ENCODE data around the gene EXOC6.

The EXOC6 gene

GRCh38 chr10:92829786-92830377 lies 18.4 kb upstream of the EXOC6 start:
- H3K9ac ChIP-seq (ENCODE audit: insufficient read length): no peak overlapping the region
- H3K36me3 ChIP-seq (ENCODE audit: insufficient read depth, low read length): no peaks in the 10 kb centered on the region
- DNase-seq (ENCODE audit: low read depth, low spot score): no peak
- H3K27ac ChIP-seq: no peak overlapping the region
- no peaks in the 10 kb centered on the region for H3K9me3 ChIP-seq (ENCODE audit: low read depth, low read length)
- no peak overlapping the region for H3K4me3 ChIP-seq
- TF ChIP-seq POLR2AphosphoS5 (IDR thresholded peaks at IDR 0.05; ENCODE audit: borderline replicate concordance, low read depth, low read length) (no peak), EZH2 (IDR thresholded peaks at IDR 0.05) (no peak), FOXP2 (optimal IDR thresholded peaks at IDR 0.05; ENCODE audit: control extremely low read depth, extremely low read length, insufficient read depth) (no peak)

- peak; percentile 34 for DNase-seq (ENCODE audit: low read depth, low spot score)
- TF ChIP-seq EZH2 (IDR thresholded peaks at IDR 0.05) (no peak), POLR2AphosphoS5 (IDR thresholded peaks at IDR 0.05; ENCODE audit: borderline replicate concordance, low read depth, low read length) (no peak), FOXP2 (optimal IDR thresholded peaks at IDR 0.05; ENCODE audit: control extremely low read depth, extremely low read length, insufficient read depth) (no peak)
- no peaks in the 10 kb centered on the region for H3K9me3 ChIP-seq (ENCODE audit: low read depth, low read length)
- H3K4me3 ChIP-seq: peak overlapping the region; percentile 30; the same call in 1 of the 2 replicates
- no peaks in the 10 kb centered on the region for H3K36me3 ChIP-seq (ENCODE audit: insufficient read depth, low read length)
- H3K27ac ChIP-seq: no peak overlapping the region
- no peak overlapping the region for H3K9ac ChIP-seq (ENCODE audit: insufficient read length)
Observed at GRCh38 chr10:92830478-92831389, 17.6 kb upstream of the EXOC6 start.

GRCh38 chr10:92832121-92832520 lies 16.2 kb upstream of the EXOC6 start:
- H3K4me3 ChIP-seq: no peak overlapping the region
- no peak for DNase-seq (ENCODE audit: low read depth, low spot score)
- H3K9me3 ChIP-seq (ENCODE audit: low read depth, low read length): no peaks in the 10 kb centered on the region
- no peak overlapping the region for H3K9ac ChIP-seq (ENCODE audit: insufficient read length)
- H3K27ac ChIP-seq: no peak overlapping the region
- no peak for TF ChIP-seq EZH2 (IDR thresholded peaks at IDR 0.05)
- no peaks in the 10 kb centered on the region for H3K36me3 ChIP-seq (ENCODE audit: insufficient read depth, low read length)

- no peaks in the 10 kb centered on the region for H3K9me3 ChIP-seq (ENCODE audit: low read depth, low read length)
- no peak overlapping the region for H3K4me3 ChIP-seq
- no peaks in the 10 kb centered on the region for H3K36me3 ChIP-seq (ENCODE audit: insufficient read depth, low read length)
- TF ChIP-seq FOXP2 (optimal IDR thresholded peaks at IDR 0.05; ENCODE audit: control extremely low read depth, extremely low read length, insufficient read depth) (no peak), POLR2AphosphoS5 (IDR thresholded peaks at IDR 0.05; ENCODE audit: borderline replicate concordance, low read depth, low read length) (no peak), EZH2 (IDR thresholded peaks at IDR 0.05) (no peak)
- H3K27ac ChIP-seq: no peak overlapping the region
- no peak overlapping the region for H3K9ac ChIP-seq (ENCODE audit: insufficient read length)
- no peak for DNase-seq (ENCODE audit: low read depth, low spot score)
Observed at GRCh38 chr10:92832998-92833650, 15.2 kb upstream of the EXOC6 start.

- DNase-seq (ENCODE audit: low read depth, low spot score): no peak
- no peaks in the 10 kb centered on the region for H3K9me3 ChIP-seq (ENCODE audit: low read depth, low read length)
- no peak overlapping the region for H3K4me3 ChIP-seq
- no peak for TF ChIP-seq EZH2 (IDR thresholded peaks at IDR 0.05)
- TF ChIP-seq FOXP2 (optimal IDR thresholded peaks at IDR 0.05; ENCODE audit: control extremely low read depth, extremely low read length, insufficient read depth): no peak
- no peak for TF ChIP-seq POLR2AphosphoS5 (IDR thresholded peaks at IDR 0.05; ENCODE audit: borderline replicate concordance, low read depth, low read length)
- no peak overlapping the region for H3K27ac ChIP-seq
- no peaks in the 10 kb centered on the region for H3K36me3 ChIP-seq (ENCODE audit: insufficient read depth, low read length)
- H3K9ac ChIP-seq (ENCODE audit: insufficient read length): no peak overlapping the region
Observed at GRCh38 chr10:92834331-92834730, 14.0 kb upstream of the EXOC6 start.

GRCh38 chr10:92834986-92835385 lies 13.3 kb upstream of the EXOC6 start:
- no peak for DNase-seq (ENCODE audit: low read depth, low spot score)
- TF ChIP-seq FOXP2 (optimal IDR thresholded peaks at IDR 0.05; ENCODE audit: control extremely low read depth, extremely low read length, insufficient read depth): no peak
- no peaks in the 10 kb centered on the region for H3K36me3 ChIP-seq (ENCODE audit: insufficient read depth, low read length)
- no peak overlapping the region for H3K4me3 ChIP-seq
- H3K27ac ChIP-seq: no peak overlapping the region
- H3K9ac ChIP-seq (ENCODE audit: insufficient read length): no peak overlapping the region
- H3K9me3 ChIP-seq (ENCODE audit: low read depth, low read length): no peaks in the 10 kb centered on the region

GRCh38 chr10:92837456-92837855 lies 10.9 kb upstream of the EXOC6 start:
- H3K9ac ChIP-seq (ENCODE audit: insufficient read length): no peak overlapping the region
- no peaks in the 10 kb centered on the region for H3K9me3 ChIP-seq (ENCODE audit: low read depth, low read length)
- TF ChIP-seq EZH2 (IDR thresholded peaks at IDR 0.05) (no peak), POLR2AphosphoS5 (IDR thresholded peaks at IDR 0.05; ENCODE audit: borderline replicate concordance, low read depth, low read length) (no peak), FOXP2 (optimal IDR thresholded peaks at IDR 0.05; ENCODE audit: control extremely low read depth, extremely low read length, insufficient read depth) (no peak)
- H3K36me3 ChIP-seq (ENCODE audit: insufficient read depth, low read length): no peaks in the 10 kb centered on the region
- no peak for DNase-seq (ENCODE audit: low read depth, low spot score)
- no peak overlapping the region for H3K4me3 ChIP-seq
- no peak overlapping the region for H3K27ac ChIP-seq

- TF ChIP-seq EZH2 (IDR thresholded peaks at IDR 0.05) (no peak), FOXP2 (optimal IDR thresholded peaks at IDR 0.05; ENCODE audit: control extremely low read depth, extremely low read length, insufficient read depth) (no peak), POLR2AphosphoS5 (IDR thresholded peaks at IDR 0.05; ENCODE audit: borderline replicate concordance, low read depth, low read length) (no peak)
- no peaks in the 10 kb centered on the region for H3K36me3 ChIP-seq (ENCODE audit: insufficient read depth, low read length)
- no peak overlapping the region for H3K9ac ChIP-seq (ENCODE audit: insufficient read length)
- H3K27ac ChIP-seq: no peak overlapping the region
- H3K9me3 ChIP-seq (ENCODE audit: low read depth, low read length): no peaks in the 10 kb centered on the region
- no peak overlapping the region for H3K4me3 ChIP-seq
- DNase-seq (ENCODE audit: low read depth, low spot score): no peak
Observed at GRCh38 chr10:92839191-92840085, 8.9 kb upstream of the EXOC6 start.

Measured in SK-N-MC (cell line).